ENCODE results near the gene TNF. TPM values are rescaled to one million over a fixed set of nuclear protein-coding genes. Genes with fewer than 3 reads are reported as not detected.
"Not testable (repeated sequence)": the region's sequence is repeated elsewhere in the genome, so short reads cannot be mapped to it uniquely, and the experiment has no call there.

TNF gene
- total RNA-seq, 2 donors from 2014 or later = 52.0 to 250 TPM

GRCh38 chr6:31538805-31539400, 36.5 kb upstream of the TNF start:
- ATAC-seq (no peak), DNase-seq (ENCODE audit: low spot score in 2 of 2) (peak in 1 of 2 donors; percentile 48)
- Mint-ChIP-seq H3K36me3 (peaks cover 66 to 71% of the 10 kb centered on the region in 2 donors), H3K27ac (peak overlapping the region; percentile 94 to 99), H3K9me3 (no peaks in the 10 kb centered on the region)

DNA sequence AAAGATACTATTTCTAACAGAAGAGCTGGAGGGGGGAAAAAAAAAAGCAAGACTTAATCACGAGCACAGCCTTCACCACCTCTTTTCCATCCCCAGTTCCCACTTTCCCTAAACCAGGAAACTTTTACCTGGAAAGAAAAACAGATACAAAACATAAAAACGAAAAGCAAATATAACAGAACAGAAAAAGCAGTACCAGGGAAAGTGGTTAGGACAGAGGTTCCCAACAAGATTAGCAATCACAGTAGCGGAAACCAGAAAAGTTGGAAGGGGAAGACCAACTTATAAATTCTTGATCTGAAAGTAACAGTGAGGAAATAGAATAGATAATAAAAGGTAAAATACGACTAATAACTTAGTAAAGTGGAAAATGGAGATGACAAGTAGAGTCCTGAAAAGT, 34.7 kb upstream of the TNF start:
- no peak for DNase-seq (ENCODE audit: low spot score in 2 of 2)
- no peak for ATAC-seq
- H3K9me3 Mint-ChIP-seq = no peaks in the 10 kb centered on the region
- peak overlapping the region; percentile 99 for H3K27ac Mint-ChIP-seq
- H3K36me3 Mint-ChIP-seq = peaks cover 53 to 55% of the 10 kb centered on the region in 2 donors

GRCh38 chr6:31541059-31541657, 34.2 kb upstream of the TNF start:
- DNase-seq (ENCODE audit: low spot score in 2 of 2) (peak; percentile 57 to 60), ATAC-seq (peak; percentile 7 to 28)
- H3K27ac Mint-ChIP-seq = peak overlapping the region; percentile 99
- H3K36me3 Mint-ChIP-seq = peaks cover 48 to 50% of the 10 kb centered on the region in 2 donors
- H3K9me3 Mint-ChIP-seq = no peaks in the 10 kb centered on the region

GRCh38 chr6:31541658-31542521, 33.5 kb upstream of the TNF start, which contains the start of gene DDX39B:
TSS of gene DDX39B (minus strand) at chr6:31542003. CDS start at chr6:31540532, 1,471 bp downstream.
- Mint-ChIP-seq H3K36me3 (peaks cover 42 to 43% of the 10 kb centered on the region in 2 donors), H3K9me3 (no peaks in the 10 kb centered on the region), H3K27ac (peak within 1 kb of the TSS; percentile 99)
- ATAC-seq = peak; percentile 81 to 83
- peak; percentile 87 to 94 for DNase-seq (ENCODE audit: low spot score in 2 of 2)

DNA sequence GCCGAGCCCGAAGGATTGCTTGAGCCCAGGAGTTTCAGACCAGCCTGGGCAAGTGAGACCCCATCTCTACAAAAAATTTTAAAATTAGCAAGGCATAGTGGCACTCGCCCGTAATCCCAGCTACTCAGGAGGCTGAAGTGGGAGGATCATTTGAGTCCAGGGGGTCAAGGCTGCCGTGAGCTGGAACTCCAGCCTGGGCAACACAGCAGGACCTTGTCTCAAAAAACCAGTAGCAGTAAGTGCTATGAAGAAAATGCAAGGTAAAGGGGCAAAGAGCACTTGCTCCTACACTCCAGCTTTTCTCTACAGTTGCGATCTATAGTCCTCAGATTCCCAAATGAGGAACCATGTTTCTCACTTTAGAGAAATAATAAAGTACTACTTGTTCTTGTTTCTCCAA, 31.7 kb upstream of the TNF start:
- Mint-ChIP-seq H3K9me3 (no peaks in the 10 kb centered on the region), H3K27ac (peak overlapping the region in 1 of 2 donors; percentile 99), H3K36me3 (peaks cover 37% of the 10 kb centered on the region in 2 donors)
- ATAC-seq = no peak
- no peak for DNase-seq (ENCODE audit: low spot score in 2 of 2)

DNA sequence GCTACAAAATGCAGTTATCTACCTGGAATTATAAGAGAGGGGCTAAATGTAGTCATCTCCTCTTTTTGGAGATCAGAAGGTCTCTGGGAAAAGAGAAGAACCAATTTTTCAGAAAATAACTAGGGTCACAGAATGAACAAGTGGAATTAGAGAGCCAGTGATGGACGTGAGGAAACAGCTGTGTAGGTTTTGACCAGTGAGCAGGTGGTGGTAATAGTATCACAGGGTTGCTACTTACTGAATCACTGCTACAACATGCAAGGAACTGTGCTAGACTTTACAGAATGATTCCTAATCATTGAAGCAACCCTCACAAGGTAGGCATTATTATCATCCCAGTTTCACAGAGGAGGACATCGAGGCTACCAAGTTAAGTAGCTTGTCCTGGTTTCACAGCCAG, 30.7 kb upstream of the TNF start:
- ATAC-seq = no peak
- Mint-ChIP-seq H3K9me3 (no peaks in the 10 kb centered on the region), H3K27ac (no peak overlapping the region), H3K36me3 (peaks cover 27% of the 10 kb centered on the region in 2 donors)
- DNase-seq (ENCODE audit: low spot score in 2 of 2) = no peak

- Mint-ChIP-seq H3K9me3 (no peaks in the 10 kb centered on the region), H3K36me3 (peaks cover 20 to 21% of the 10 kb centered on the region in 2 donors), H3K27ac (peak overlapping the region in 1 of 2 donors; percentile 1)
- no peak for DNase-seq (ENCODE audit: low spot score in 2 of 2)
- no peak for ATAC-seq
These were observed 30.1 kb upstream of the TNF start for GRCh38 chr6:31545291-31545690.

- Mint-ChIP-seq H3K36me3 (peaks cover 9% of the 10 kb centered on the region in 2 donors), H3K27ac (peak within 1 kb of the TSS; percentile 87 to 93), H3K9me3 (no peaks in the 10 kb centered on the region)
- DNase-seq (ENCODE audit: low spot score in 2 of 2) (peak; percentile 90 to 95), ATAC-seq (peak; percentile 76)
These were observed 28.9 kb upstream of the TNF start, which contains the start of gene ATP6V1G2 for GRCh38 chr6:31546339-31546957. TSS of gene ATP6V1G2 (minus strand) at chr6:31546608. CDS start at chr6:31546559, 49 bp downstream.

DNA sequence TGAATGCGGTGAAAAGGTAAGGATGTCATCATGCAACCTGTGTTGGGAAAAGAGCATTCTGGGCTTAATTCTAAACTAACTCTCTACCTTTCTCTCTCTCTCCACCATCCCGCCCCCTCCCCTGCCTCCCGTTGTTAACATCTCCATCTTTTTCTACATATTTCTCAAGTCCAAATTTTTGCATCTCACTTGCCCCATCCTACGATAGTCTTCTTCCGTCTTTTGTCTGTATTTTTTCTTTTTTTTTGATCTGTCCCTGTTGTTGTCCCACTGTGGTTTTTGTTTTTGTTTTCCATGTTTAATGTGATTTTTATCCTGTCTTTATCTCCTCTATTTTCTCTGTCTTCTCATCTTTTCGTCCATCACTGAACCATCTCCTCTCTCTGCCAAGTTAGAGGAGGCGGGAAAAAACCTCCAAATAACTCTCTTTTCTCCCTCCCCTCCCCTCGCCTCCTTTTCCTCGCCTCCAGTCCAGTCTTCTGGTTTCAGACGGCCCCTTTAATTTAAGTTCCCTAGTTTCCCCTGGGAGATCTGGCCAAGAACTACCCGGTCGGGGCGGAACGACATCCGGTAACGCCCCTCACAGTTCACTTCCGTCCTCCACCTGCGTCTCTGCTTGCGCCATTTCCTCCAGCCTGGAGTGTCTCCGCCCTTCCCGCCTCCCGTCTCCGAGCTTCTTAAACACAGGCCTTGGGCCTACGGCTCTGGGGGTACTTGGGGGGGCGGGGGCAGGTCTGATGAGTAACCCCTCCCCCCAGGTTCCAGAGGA, 28.2 kb upstream of the TNF start, which contains the start of gene NFKBIL1:
Gene NFKBIL1 (plus strand): TSS at position 651 of the 769 bp plus-strand sequence. CDS start 87 bp downstream, at position 738.
- peaks cover 2 to 4% of the 10 kb centered on the region in 2 donors for H3K36me3 Mint-ChIP-seq

DNA sequence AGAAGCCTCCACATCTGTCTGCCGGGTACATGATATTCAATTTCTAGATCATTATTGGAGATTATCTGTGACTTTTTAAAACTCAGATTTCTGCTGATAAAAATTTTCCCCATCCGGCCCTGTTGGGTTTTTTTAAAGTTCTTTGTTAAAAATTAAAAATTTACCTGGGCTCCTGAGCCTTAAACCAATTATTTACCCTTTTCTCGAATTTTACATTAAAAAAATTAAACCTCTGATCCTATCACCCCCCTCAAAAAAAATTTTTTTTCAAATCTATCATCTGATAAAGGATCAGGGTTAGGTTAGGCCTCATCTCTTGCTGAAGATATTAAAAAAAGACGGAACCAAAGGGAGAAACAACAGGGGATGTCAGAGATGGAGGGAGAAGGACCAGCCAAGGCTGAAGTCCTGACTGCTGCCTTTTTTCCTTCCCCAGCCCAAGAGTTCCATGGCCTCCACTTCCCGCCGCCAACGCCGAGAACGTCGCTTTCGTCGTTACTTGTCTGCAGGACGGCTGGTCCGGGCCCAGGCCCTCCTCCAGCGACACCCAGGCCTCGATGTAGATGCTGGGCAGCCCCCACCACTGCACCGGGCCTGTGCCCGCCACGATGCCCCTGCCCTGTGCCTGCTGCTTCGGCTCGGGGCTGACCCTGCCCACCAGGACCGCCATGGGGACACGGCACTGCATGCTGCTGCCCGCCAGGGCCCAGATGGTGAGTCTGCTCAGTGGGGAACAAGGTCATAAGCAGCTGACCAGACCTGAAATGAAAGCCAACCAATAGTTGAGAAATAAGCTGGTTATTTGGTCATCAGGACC, 27.4 kb upstream of the TNF start:
- DNase-seq (ENCODE audit: low spot score in 2 of 2) (no peak), ATAC-seq (no peak)
- Mint-ChIP-seq H3K27ac (peak overlapping the region; percentile 87 to 93), H3K9me3 (no peaks in the 10 kb centered on the region), H3K36me3 (peaks cover 0 to 4% of the 10 kb centered on the region in 2 donors)

More for the DNA sequence above, 28.2 kb upstream of the TNF start, which contains the start of gene NFKBIL1:
- peak; percentile 87 to 88 for DNase-seq (ENCODE audit: low spot score in 2 of 2)
- ATAC-seq = peak; percentile 90 to 92
- Mint-ChIP-seq H3K27ac (peak within 1 kb of the TSS; percentile 87 to 93), H3K9me3 (no peaks in the 10 kb centered on the region)

DNA sequence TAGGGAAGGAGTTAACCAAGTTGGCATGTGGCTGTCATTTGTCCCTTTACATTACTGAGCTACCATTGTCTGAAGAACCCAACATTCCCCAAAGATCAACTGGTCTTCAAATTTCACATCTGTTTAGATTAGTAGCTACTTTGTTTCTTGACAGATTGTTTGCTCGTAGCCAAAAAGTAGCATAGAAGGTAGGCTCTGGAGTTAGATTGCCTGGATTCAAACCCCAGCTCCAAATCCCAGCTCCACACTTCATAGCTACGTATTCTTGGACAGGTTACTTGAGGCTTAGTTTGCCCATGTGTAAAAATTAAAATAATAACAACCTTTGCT, 26.9 kb upstream of the TNF start:
- H3K36me3 Mint-ChIP-seq = peaks cover 0 to 10% of the 10 kb centered on the region in 2 donors
- no peaks in the 10 kb centered on the region for H3K9me3 Mint-ChIP-seq
- ATAC-seq = no peak
- no peak for DNase-seq (ENCODE audit: low spot score in 2 of 2)
- H3K27ac Mint-ChIP-seq = peak overlapping the region; percentile 34 to 87

DNA sequence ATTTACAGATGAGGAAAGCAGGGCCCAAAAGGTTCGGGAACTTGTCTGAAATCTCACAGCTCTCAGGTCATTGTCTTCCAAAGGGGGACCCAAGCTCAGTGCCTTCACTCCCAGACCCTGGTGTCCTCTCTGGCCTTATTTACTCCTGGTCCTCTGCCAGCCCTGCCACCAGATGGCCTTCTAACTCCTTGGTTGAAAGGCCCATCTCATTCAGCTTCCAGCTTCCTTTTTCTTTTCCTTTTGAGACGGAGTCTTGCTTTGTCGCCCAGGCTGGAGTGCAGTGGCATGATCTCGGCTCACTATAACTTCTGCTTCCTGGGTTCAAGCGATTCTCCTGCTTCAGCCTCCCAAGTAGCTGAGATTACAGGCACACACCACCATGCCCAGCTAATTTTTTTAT, 24.0 kb upstream of the TNF start:
- not testable (repeated sequence) for H3K9me3 Mint-ChIP-seq, ATAC-seq, H3K36me3 Mint-ChIP-seq, H3K27ac Mint-ChIP-seq
- DNase-seq (ENCODE audit: low spot score in 2 of 2) = peak in 1 of 2 donors; percentile 55

DNA sequence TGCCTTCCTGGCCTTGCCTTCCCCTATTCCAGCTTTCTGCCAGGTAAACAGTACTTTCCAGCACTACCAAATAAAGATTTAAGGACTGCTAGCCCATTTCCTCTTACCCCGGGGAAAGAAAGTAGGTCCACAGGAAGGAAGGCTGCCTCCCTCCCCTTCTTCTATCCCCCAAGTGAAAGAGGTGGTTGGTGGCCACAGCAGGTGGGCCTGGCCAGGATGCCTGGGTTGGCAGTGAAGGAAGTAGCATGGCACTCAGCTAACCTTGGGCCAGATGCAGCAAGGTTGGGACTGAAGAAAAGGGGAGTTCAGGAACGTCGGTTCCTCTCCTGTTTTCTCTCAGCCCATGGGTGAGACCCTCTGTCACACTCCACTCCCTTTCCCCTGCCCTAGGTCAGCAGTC, 19.1 kb upstream of the TNF start:
- Mint-ChIP-seq H3K9me3 (peaks cover 0 to 7% of the 10 kb centered on the region in 2 donors), H3K36me3 (peaks cover 9 to 20% of the 10 kb centered on the region in 2 donors), H3K27ac (no peak overlapping the region)
- ATAC-seq (no peak), DNase-seq (ENCODE audit: low spot score in 2 of 2) (no peak)

DNA sequence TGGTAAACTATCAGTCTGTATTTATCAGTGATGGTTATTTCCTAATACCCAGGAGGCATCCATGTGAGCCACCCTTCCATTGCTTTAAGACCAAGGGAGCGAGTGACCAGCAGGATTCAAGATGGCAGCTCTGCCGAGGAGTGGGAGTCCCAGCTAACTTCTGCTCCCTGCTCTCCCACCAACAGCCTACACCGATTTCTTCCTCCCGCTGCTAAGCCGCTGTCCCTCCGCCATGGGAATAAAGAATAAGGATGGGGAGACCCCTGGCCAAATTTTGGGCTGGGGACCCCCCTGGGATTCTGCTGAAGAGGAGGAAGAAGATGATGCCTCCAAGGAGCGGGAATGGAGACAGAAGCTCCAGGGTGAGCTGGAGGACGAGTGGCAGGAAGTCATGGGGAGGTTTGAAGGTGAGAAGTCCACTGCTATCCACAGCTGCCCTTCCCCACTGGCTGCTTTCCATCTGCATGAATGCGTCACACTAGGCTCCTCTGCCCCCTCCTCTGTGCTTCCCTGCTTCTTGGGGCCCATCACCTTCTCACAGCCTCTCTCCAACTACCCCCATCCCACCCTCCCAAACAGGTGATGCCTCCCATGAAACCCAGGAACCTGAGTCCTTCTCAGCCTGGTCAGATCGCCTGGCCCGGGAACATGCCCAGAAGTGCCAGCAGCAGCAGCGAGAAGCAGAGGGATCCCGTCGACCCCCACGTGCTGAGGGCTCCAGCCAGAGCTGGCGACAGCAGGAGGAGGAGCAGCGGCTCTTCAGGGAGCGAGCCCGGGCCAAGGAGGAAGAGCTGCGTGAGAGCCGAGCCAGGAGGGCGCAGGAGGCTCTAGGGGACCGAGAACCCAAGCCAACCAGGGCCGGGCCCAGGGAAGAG, 17.7 kb upstream of the TNF start:
- H3K27ac Mint-ChIP-seq = peak overlapping the region; percentile 20 to 85
- ATAC-seq (no peak), DNase-seq (ENCODE audit: low spot score in 2 of 2) (no peak)
- H3K36me3 Mint-ChIP-seq = peaks cover 9 to 24% of the 10 kb centered on the region in 2 donors
- H3K9me3 Mint-ChIP-seq = peaks cover 0 to 7% of the 10 kb centered on the region in 2 donors

Data from activated naive CD4-positive, alpha-beta T cell treated with anti-CD3 and anti-CD28 coated beads, Interleukin-2, amount 50 U/mL, for 72 hours (primary cell).